HG03378 (cell line): Measurements from ENCODE around the gene ATPAF1.

Experiments
- ATAC-seq: cut with Tn5 transposase; IDR thresholded peaks from one replicate; pipeline ENCODE4 v1.9.1; 2021; ENCODE audit warnings: mild to moderate bottlenecking, moderate library complexity; ENCODE audit not compliant: unreplicated experiment

Gene ATPAF1

GRCh38 chr1:46616277-46617107 is 51.7 kb downstream of the ATPAF1 start, which contains the start of gene MOB3C:
Gene MOB3C, minus strand, starts transcription at chr1:46616811. Its CDS starts 3,490 bp downstream, at chr1:46613321.
- peak; percentile 49 for ATAC-seq

DNA sequence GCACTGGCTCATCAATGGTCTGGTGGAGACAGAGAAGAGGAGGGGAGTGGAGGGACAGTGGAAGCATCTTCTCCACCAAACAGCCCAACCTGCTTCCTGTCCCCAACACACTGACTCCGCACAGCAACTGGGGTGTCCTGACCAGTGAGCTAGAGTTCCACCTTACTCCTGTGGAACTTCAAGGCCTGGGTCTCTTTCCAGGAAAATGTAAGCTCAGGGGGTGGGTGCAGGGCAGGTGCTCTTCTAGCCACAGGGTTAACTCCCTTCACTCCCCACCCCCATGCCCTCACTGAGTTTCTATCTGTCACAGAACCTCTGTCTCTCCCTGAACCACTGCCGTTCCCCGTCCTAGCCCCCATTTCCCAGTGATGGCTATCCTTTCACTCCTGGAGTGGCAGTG is 52.4 kb downstream of the ATPAF1 start:
- ATAC-seq: peak; percentile 5

DNA sequence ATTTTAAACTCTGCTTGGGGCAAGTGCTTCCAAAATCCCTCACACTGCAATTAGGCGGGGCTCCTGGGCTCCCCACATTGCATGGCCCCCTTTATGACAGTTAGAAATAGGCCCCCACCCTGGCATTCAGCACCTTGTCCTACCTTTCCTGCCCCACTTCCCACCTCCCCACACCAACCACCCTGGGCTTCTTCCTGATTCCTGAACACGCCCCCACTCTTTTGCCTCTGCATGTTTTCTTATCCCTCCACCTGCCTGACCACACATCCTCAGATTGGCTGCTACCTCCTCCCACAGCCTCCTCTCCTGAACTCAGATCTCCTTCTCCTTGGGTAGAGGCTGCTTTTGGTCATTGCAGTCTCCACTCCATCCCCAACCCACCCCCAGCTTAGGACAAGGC is 53.1 kb downstream of the ATPAF1 start:
- no peak for ATAC-seq

DNA sequence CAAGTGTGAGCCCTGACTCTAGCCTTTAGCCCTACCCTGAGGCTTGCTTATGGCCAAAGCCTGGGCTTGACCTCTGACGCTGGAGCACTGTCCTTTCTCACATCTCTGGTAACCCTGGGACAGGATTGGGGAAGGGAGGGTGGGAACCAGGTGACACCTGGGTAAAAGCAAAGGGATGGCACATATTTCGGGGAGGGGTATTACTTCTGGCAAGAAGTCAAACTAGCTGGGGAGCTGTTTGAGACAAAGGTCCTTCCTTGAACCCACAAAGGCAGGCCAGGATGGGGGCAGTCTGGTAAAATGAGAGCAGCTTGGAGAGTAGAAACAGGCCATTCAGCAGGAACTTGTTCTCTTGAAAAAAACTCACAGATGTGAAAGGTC is 53.6 kb downstream of the ATPAF1 start:
- no peak for ATAC-seq

- ATAC-seq: peak; percentile 35
Observed at GRCh38 chr1:46613661-46614603, 54.2 kb downstream of the ATPAF1 start.

- ATAC-seq: no peak
Observed at GRCh38 chr1:46612937-46613660, 55.1 kb downstream of the ATPAF1 start.

DNA sequence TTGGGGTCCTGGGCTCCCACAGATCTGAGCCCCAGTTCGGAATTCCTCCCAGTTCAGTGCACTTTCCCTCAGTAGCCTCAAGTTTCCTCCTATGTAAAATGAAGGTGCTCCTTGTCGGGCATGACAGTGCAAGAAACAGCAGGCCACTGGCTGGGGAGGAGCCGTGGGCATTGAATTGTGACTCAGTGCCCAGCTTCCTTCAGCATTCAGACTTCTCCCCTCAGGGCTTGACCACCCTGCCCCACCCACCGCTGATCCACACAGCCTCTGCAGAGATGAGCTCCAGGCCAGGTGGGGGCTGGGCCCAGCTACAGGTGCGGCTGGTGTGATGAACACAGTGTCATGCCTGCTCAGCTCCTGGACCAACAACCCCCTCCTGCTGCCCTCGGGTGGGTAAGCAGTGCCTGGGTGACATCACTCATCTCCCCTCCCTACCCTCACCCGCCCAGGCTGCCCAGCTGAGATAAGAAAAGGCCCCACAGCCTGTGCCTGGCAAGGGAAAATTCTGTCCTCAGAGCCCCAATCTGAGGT is 56.4 kb downstream of the ATPAF1 start:
- no peak for ATAC-seq

GRCh38 chr1:46607345-46608130 is 60.6 kb downstream of the ATPAF1 start:
- no peak for ATAC-seq

DNA sequence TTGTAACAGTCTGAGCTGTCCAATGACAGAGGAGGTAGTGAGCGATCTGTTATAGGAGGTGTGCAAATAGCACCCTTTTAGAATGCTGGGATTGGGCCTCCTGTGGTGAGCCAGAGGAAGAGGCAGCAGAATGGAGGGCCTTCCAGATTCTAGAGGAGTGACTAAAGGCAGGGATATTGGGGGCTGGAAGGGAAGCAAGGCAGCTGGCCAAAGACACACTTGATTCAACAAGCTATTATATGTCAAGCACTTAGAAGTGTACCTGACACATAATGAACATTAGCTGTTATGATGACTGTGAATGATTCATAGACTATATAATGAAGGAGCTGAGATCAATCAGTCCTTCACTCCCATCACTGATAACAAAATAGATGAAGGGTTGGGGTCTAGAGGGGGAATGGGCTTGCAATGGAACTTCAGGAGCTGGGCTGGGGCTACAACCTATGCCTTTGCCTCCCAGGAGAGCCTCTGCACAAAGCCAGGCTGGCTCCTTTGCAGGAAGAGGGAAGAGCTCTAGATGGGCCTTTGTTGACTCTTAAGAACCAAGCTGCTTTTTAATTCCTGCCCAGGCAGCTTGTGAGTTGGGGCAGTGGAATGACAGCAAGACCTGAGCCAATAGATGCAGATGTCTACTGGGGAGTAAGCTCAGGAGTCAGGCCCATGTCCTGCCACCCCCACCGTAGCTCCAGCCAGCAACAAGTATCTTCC is 61.8 kb downstream of the ATPAF1 start:
- ATAC-seq: no peak

- ATAC-seq: no peak
Observed at GRCh38 chr1:46605232-46605631, 62.9 kb downstream of the ATPAF1 start.

DNA sequence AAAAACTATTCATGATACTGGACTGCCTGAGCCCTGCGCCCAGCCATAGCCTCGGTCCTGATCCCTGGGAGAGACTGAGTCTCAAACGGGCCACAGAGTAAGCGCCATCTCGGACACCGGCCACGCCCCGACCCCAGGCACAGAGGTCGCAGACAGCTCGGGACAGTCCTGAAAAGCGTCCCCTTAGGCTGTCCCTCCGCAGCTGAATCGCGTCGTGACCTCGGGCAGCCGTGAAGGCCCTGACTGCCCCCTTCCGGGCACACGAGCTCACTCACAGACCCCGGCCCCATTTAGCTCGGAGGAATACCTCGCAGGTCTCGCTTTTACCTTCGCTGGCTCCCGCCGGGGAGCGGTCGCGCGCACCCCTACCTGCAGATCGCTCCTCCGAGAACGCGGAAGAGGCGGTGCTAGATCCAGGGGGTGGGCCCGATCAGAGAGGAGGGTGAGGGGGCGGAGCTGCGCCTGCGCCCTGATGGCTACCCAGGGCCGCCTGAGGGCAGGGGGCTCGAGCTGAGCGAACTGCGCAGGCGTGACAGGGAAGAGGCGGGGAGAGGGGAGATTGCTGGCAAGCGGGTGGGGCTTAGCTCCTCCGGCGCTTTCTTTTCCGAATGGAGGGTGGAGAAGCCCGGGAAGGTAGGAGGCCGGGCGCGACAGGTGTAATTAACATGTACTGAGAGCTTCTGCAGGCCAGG is 64.2 kb downstream of the ATPAF1 start, which contains the start of gene MKNK1:
Gene MKNK1 (minus strand): TSS at position 411 of the 692 bp plus-strand sequence. CDS start 20,941 bp downstream, outside the sequence.
- peak; percentile 88 for ATAC-seq

DNA sequence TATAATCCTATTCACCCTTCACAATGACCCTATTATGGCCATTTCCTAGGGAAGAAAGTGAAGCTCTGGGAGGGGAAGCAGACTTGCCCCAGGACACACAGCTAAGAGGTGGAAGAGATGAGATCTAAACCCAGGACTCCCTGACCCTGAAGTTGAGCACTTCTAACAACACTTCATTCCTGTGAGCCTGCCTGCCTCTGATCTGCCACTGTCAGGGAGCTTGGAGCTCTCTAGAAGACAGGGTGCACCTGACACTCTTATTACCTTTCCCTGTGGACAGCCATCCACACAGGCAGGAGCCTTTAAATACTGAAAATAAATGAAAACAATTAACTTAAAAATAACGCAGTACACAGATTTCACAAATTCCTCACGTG is 64.7 kb downstream of the ATPAF1 start:
- ATAC-seq: no peak

GRCh38 chr1:46601257-46602007 is 66.7 kb downstream of the ATPAF1 start:
- no peak for ATAC-seq

- no peak for ATAC-seq
Observed at GRCh38 chr1:46599059-46599970, 68.8 kb downstream of the ATPAF1 start.

- no peak for ATAC-seq
Observed at GRCh38 chr1:46596846-46597245, 71.3 kb downstream of the ATPAF1 start.

GRCh38 chr1:46596036-46596435 is 72.1 kb downstream of the ATPAF1 start:
- no peak for ATAC-seq

- no peak for ATAC-seq
Observed at GRCh38 chr1:46595127-46595526, 73.0 kb downstream of the ATPAF1 start.
